GM18858 (cell line): ENCODE results near the gene ANKRD22.
"Not testable (repeated sequence)": the region's sequence is repeated elsewhere in the genome, so short reads cannot be mapped to it uniquely, and the experiment has no call there.

ENCODE experiments used
- ATAC-seq: cut with Tn5 transposase; IDR thresholded peaks from one replicate; pipeline ENCODE4 v1.9.1; 2021; ENCODE audit not compliant: unreplicated experiment

Gene ANKRD22

GRCh38 chr10:88838766-88839350 lies 12.8 kb downstream of the ANKRD22 start:
- no peak for ATAC-seq

GRCh38 chr10:88837632-88838031 lies 14.0 kb downstream of the ANKRD22 start:
- ATAC-seq = not testable (repeated sequence)

- no peak for ATAC-seq
Measured at GRCh38 chr10:88835910-88836221, 15.8 kb downstream of the ANKRD22 start.

- peak; percentile 80 for ATAC-seq
Measured at GRCh38 chr10:88835096-88835909, 16.3 kb downstream of the ANKRD22 start.

GRCh38 chr10:88833723-88834122 lies 17.9 kb downstream of the ANKRD22 start:
- ATAC-seq = no peak

- ATAC-seq = no peak
Measured at GRCh38 chr10:88833156-88833555, 18.5 kb downstream of the ANKRD22 start.

- no peak for ATAC-seq
Measured at GRCh38 chr10:88832376-88832775, 19.3 kb downstream of the ANKRD22 start.

- no peak for ATAC-seq
Measured at GRCh38 chr10:88831709-88832108, 19.9 kb downstream of the ANKRD22 start.

- no peak for ATAC-seq
Measured at GRCh38 chr10:88830643-88831268, 20.9 kb downstream of the ANKRD22 start.

- ATAC-seq = no peak
Measured at GRCh38 chr10:88828310-88828709, 23.3 kb downstream of the ANKRD22 start.

GRCh38 chr10:88827671-88828070 lies 24.0 kb downstream of the ANKRD22 start:
- no peak for ATAC-seq

GRCh38 chr10:88826388-88826787 lies 25.3 kb downstream of the ANKRD22 start:
- ATAC-seq = no peak

GRCh38 chr10:88820748-88821401 lies 30.8 kb downstream of the ANKRD22 start:
- ATAC-seq = no peak

- ATAC-seq = no peak
Measured at GRCh38 chr10:88819290-88819689, 32.4 kb downstream of the ANKRD22 start.

- ATAC-seq = no peak
Measured at GRCh38 chr10:88813200-88813599, 38.4 kb downstream of the ANKRD22 start.

- no peak for ATAC-seq
Measured at GRCh38 chr10:88810196-88810961, 41.3 kb downstream of the ANKRD22 start.

- no peak for ATAC-seq
Measured at GRCh38 chr10:88809621-88810020, 42.0 kb downstream of the ANKRD22 start.

- no peak for ATAC-seq
Measured at GRCh38 chr10:88805924-88806323, 45.7 kb downstream of the ANKRD22 start.

GRCh38 chr10:88805361-88805760 lies 46.3 kb downstream of the ANKRD22 start:
- no peak for ATAC-seq

GRCh38 chr10:88804083-88804812 lies 47.4 kb downstream of the ANKRD22 start:
- ATAC-seq = no peak
